HEK293 (cell line): Measurements from ENCODE around the gene MBLAC1.
A peak's percentile ranks its signal among the peaks of the same experiment; 100 is the strongest.

Experiments
- CTCF ChIA-PET: fragments of 350-600 bp; formaldehyde crosslinking; extraction: SDS; loops from one replicate; lab custom pipeline; 2021; ENCODE audit warnings: antibody characterized with exemption; lab: Yijun Ruan, JAX
- POLR2A ChIA-PET: fragments of 300-600 bp; formaldehyde crosslinking; extraction: SDS; loops from one replicate; lab custom pipeline; 2020; ENCODE audit warnings: antibody characterized with exemption, inconsistent platforms; lab: Yijun Ruan, JAX
- H3K27ac ChIP-seq: fragments of 200-500 bp; sonication (Bioruptor generic); 2 replicates; pipeline ENCODE4 v1.5.1; 2014; ENCODE audit warnings: low read depth, low read length, control low read depth, inconsistent platforms; ENCODE audit errors: extremely low read depth
- H3K36me3 ChIP-seq, 2 experiments: fragments of 200-500 bp in 1 of 2; sonication (Bioruptor generic) in 1 of 2; 1 replicate in 1 of 2; 2 replicates in 1 of 2; pipeline ENCODE4 v1.5.1; 2014 to 2017; ENCODE audit warnings: inconsistent platforms in 2 of 2, low read length in 2 of 2; ENCODE audit not compliant: control insufficient read depth in 2 of 2, insufficient read depth in 1 of 2
- H3K4me1 ChIP-seq: fragments of 200-500 bp; sonication (Bioruptor generic); 2 replicates; pipeline ENCODE4 v1.5.1; 2014; ENCODE audit warnings: mild to moderate bottlenecking, low read length, inconsistent platforms; ENCODE audit not compliant: control insufficient read depth, insufficient read depth
- H3K4me3 ChIP-seq: 2 replicates; pipeline ENCODE4 v1.5.1; 2011; ENCODE audit warnings: low read depth, mild to moderate bottlenecking, control low read depth, low read length, moderate library complexity
- H3K9me3 ChIP-seq: fragments of 200-500 bp; sonication (Bioruptor generic); 2 replicates; pipeline ENCODE4 v1.5.1; 2014; ENCODE audit warnings: low read depth, low read length, inconsistent platforms; ENCODE audit not compliant: control insufficient read depth, insufficient read depth
- EGR2 ChIP-seq: fragments of 450-650 bp; formaldehyde crosslinking; IDR thresholded peaks from 2 replicates; pipeline ENCODE4 v1.5.1; 2016; ENCODE audit warnings: low read depth, missing biosample characterization, missing genetic modification characterization
- HOXA7 ChIP-seq: sonication (generic); formaldehyde crosslinking; IDR thresholded peaks from 2 replicates; pipeline ENCODE4 v1.8.1; 2022; ENCODE audit warnings: missing genetic modification reagents, borderline replicate concordance
- KLF8 ChIP-seq: fragments of 450-650 bp; formaldehyde crosslinking; IDR thresholded peaks from 2 replicates; pipeline ENCODE4 v1.5.1; 2016; ENCODE audit warnings: missing biosample characterization, missing genetic modification characterization
- MZF1 ChIP-seq: fragments of 450-650 bp; formaldehyde crosslinking; IDR thresholded peaks from 2 replicates; pipeline ENCODE4 v1.5.1; 2017; ENCODE audit warnings: missing biosample characterization, missing genetic modification characterization, borderline replicate concordance
- PRDM1 ChIP-seq: fragments of 450-650 bp; formaldehyde crosslinking; IDR thresholded peaks from 2 replicates; pipeline ENCODE4; 2016; ENCODE audit warnings: missing biosample characterization, missing genetic modification characterization
- PRDM2 ChIP-seq: fragments of 450-650 bp; formaldehyde crosslinking; IDR thresholded peaks from 2 replicates; pipeline ENCODE4 v1.5.1; 2016; ENCODE audit warnings: missing biosample characterization, missing genetic modification characterization, borderline replicate concordance
- SCRT2 ChIP-seq: fragments of 450-650 bp; formaldehyde crosslinking; IDR thresholded peaks from 2 replicates; pipeline ENCODE4 v1.5.1; 2016; ENCODE audit warnings: missing biosample characterization, missing genetic modification characterization
- SP2 ChIP-seq: fragments of 450-650 bp; formaldehyde crosslinking; IDR thresholded peaks from 2 replicates; pipeline ENCODE4 v1.5.1; 2016; ENCODE audit warnings: missing biosample characterization, missing genetic modification characterization
- ZBTB17 ChIP-seq: fragments of 450-650 bp; formaldehyde crosslinking; IDR thresholded peaks from 2 replicates; pipeline ENCODE4 v1.5.1; 2016; ENCODE audit warnings: missing biosample characterization, missing genetic modification characterization
- ZNF174 ChIP-seq: fragments of 450-650 bp; formaldehyde crosslinking; IDR thresholded peaks from 2 replicates; pipeline ENCODE4 v1.5.0; 2017; ENCODE audit warnings: missing biosample characterization, mild to moderate bottlenecking, missing genetic modification characterization
- ZNF24 ChIP-seq: fragments of 450-650 bp; formaldehyde crosslinking; IDR thresholded peaks from 2 replicates; pipeline ENCODE4 v1.5.1; 2016; ENCODE audit warnings: missing biosample characterization, missing genetic modification characterization
- ZNF266 ChIP-seq: fragments of 450-650 bp; formaldehyde crosslinking; IDR thresholded peaks from 2 replicates; pipeline ENCODE4 v1.5.1; 2016; ENCODE audit warnings: missing biosample characterization, missing genetic modification characterization, low read depth
- ZNF354C ChIP-seq: fragments of 450-650 bp; formaldehyde crosslinking; IDR thresholded peaks from 2 replicates; pipeline ENCODE4 v1.5.1; 2016; ENCODE audit warnings: missing biosample characterization, missing genetic modification characterization, low read depth, borderline replicate concordance
- ZNF366 ChIP-seq: fragments of 450-650 bp; formaldehyde crosslinking; conservative IDR thresholded peaks from 2 replicates; pipeline ENCODE4 v1.5.1; 2016; ENCODE audit warnings: missing biosample characterization, missing genetic modification characterization
- ZNF398 ChIP-seq: fragments of 450-650 bp; formaldehyde crosslinking; IDR thresholded peaks from 2 replicates; pipeline ENCODE4 v1.5.1; 2017; ENCODE audit warnings: missing biosample characterization, missing genetic modification characterization
- ZNF585B ChIP-seq: fragments of 450-650 bp; formaldehyde crosslinking; IDR thresholded peaks from 2 replicates; pipeline ENCODE4 v1.5.1; 2016; ENCODE audit warnings: missing biosample characterization, missing genetic modification characterization
- TF ChIP-seq, protein P1 (sequence below): fragments of 450-650 bp; formaldehyde crosslinking; conservative IDR thresholded peaks from 2 replicates; pipeline ENCODE4 v1.5.1; 2016; ENCODE audit warnings: low read depth, missing biosample characterization, missing genetic modification characterization
- TF ChIP-seq, protein P2 (sequence below): fragments of 450-650 bp; formaldehyde crosslinking; IDR thresholded peaks from 2 replicates; pipeline ENCODE4 v1.5.1; 2016; ENCODE audit warnings: missing biosample characterization, missing genetic modification characterization
- TF ChIP-seq, protein P3 (sequence below): fragments of 450-650 bp; IDR thresholded peaks from 2 replicates; pipeline ENCODE4 v1.5.1; 2018; ENCODE audit warnings: missing biosample characterization, missing genetic modification characterization

MBLAC1 gene

GRCh38 chr7:100170101-100170897 lies 43.5 kb downstream of the MBLAC1 start:
- TF ChIP-seq ZNF354C (no peak), HOXA7 (CRISPR knock-in tag) (no peak), SP2 (tag by site-specific recombination) (0 out of 2 replicates have a peak, but pooled peaks have one; percentile 10), KLF8 (tag by site-specific recombination) (0 out of 2 replicates have a peak, but pooled peaks have one; percentile 21), ZNF585B (tag by site-specific recombination) (no peak), MZF1 (tag by site-specific recombination) (no peak), ZNF266 (no peak), ZNF174 (tag by site-specific recombination) (no peak), PRDM2 (tag by site-specific recombination) (no peak), ZBTB17 (tag by site-specific recombination) (peak; percentile 43; the same call in 1 of the 2 replicates), SCRT2 (tag by site-specific recombination) (0 out of 2 replicates have a peak, but pooled peaks have one; percentile 40), EGR2 (no peak), PRDM1 (tag by site-specific recombination) (peak; percentile 99), ZNF24 (tag by site-specific recombination) (no peak), ZNF366 (tag by site-specific recombination) (peak; percentile 87), ZNF398 (peak; percentile 38; the same call in 1 of the 2 replicates)
- TF ChIP-seq, protein P1, sequence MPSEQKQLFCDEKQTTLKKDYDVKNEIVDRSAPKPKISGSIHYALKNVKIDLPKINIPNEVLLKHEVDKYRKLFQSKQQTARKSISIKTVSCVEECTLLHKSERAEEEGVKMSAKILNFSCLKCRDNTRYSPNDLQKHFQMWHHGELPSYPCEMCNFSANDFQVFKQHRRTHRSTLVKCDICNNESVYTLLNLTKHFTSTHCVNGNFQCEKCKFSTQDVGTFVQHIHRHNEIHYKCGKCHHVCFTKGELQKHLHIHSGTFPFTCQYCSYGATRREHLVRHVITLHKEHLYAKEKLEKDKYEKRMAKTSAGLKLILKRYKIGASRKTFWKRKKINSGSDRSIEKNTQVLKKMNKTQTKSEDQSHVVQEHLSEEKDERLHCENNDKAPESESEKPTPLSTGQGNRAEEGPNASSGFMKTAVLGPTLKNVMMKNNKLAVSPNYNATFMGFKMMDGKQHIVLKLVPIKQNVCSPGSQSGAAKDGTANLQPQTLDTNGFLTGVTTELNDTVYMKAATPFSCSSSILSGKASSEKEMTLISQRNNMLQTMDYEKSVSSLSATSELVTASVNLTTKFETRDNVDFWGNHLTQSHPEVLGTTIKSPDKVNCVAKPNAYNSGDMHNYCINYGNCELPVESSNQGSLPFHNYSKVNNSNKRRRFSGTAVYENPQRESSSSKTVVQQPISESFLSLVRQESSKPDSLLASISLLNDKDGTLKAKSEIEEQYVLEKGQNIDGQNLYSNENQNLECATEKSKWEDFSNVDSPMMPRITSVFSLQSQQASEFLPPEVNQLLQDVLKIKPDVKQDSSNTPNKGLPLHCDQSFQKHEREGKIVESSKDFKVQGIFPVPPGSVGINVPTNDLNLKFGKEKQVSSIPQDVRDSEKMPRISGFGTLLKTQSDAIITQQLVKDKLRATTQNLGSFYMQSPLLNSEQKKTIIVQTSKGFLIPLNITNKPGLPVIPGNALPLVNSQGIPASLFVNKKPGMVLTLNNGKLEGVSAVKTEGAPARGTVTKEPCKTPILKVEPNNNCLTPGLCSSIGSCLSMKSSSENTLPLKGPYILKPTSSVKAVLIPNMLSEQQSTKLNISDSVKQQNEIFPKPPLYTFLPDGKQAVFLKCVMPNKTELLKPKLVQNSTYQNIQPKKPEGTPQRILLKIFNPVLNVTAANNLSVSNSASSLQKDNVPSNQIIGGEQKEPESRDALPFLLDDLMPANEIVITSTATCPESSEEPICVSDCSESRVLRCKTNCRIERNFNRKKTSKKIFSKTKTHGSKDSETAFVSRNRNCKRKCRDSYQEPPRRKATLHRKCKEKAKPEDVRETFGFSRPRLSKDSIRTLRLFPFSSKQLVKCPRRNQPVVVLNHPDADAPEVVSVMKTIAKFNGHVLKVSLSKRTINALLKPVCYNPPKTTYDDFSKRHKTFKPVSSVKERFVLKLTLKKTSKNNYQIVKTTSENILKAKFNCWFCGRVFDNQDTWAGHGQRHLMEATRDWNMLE (tag by site-specific recombination) = no peak
- TF ChIP-seq, protein P2, sequence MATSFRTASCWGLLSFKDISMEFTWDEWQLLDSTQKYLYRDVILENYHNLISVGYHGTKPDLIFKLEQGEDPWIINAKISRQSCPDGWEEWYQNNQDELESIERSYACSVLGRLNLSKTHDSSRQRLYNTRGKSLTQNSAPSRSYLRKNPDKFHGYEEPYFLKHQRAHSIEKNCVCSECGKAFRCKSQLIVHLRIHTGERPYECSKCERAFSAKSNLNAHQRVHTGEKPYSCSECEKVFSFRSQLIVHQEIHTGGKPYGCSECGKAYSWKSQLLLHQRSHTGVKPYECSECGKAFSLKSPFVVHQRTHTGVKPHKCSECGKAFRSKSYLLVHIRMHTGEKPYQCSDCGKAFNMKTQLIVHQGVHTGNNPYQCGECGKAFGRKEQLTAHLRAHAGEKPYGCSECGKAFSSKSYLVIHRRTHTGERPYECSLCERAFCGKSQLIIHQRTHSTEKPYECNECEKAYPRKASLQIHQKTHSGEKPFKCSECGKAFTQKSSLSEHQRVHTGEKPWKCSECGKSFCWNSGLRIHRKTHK (tag by site-specific recombination) = no peak
- TF ChIP-seq, protein P3, sequence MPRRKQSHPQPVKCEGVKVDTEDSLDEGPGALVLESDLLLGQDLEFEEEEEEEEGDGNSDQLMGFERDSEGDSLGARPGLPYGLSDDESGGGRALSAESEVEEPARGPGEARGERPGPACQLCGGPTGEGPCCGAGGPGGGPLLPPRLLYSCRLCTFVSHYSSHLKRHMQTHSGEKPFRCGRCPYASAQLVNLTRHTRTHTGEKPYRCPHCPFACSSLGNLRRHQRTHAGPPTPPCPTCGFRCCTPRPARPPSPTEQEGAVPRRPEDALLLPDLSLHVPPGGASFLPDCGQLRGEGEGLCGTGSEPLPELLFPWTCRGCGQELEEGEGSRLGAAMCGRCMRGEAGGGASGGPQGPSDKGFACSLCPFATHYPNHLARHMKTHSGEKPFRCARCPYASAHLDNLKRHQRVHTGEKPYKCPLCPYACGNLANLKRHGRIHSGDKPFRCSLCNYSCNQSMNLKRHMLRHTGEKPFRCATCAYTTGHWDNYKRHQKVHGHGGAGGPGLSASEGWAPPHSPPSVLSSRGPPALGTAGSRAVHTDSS = no peak
- Histone ChIP-seq H3K4me3 (no peak overlapping the region), H3K36me3 (no peaks in the 10 kb centered on the region), H3K27ac (no peak overlapping the region), H3K9me3 (no peaks in the 10 kb centered on the region), H3K4me1 (peaks cover 5% of the 10 kb centered on the region)
- ChIA-PET CTCF (no interaction called here), POLR2A (no interaction called here)
